T-helper 17 cell (primary cell): ENCODE results near the gene RAD51B. TPM values are rescaled to one million over a fixed set of nuclear protein-coding genes. Genes with fewer than 3 reads are reported as not detected.

ENCODE experiments used
- ATAC-seq: fragments of 150-1000 bp; cut with Tn5 transposase; 2 replicates; pipeline ENCODE4 v1.10.0; 2021; ENCODE audit warnings: mild to moderate bottlenecking, moderate library complexity
- DNase-seq, 3 donors: peaks; one replicate each; pipeline versions ENCODE4 v3.0.0 to v3.0.0-alpha.2; 2020 to 2021
- H3K9me3 ChIP-seq: one replicate; pipeline ENCODE4 v1.7.0; 2013; ENCODE audit warnings: low read length, mild to moderate bottlenecking; ENCODE audit not compliant: control insufficient read depth, poor library complexity, severe bottlenecking
- H3K27ac Mint-ChIP-seq: one replicate; pipeline ENCODE4 v1.8.0; 2022; ENCODE audit warnings: mild to moderate bottlenecking, moderate library complexity, mixed read lengths
- H3K27me3 Mint-ChIP-seq: one replicate; pipeline ENCODE4 v1.8.0; 2022; ENCODE audit warnings: mixed read lengths
- H3K36me3 Mint-ChIP-seq: one replicate; pipeline ENCODE4 v1.8.0; 2022; ENCODE audit warnings: low read depth, mixed read lengths
- H3K4me1 Mint-ChIP-seq: one replicate; pipeline ENCODE4 v1.8.0; 2022; ENCODE audit warnings: mild to moderate bottlenecking, mixed read lengths
- H3K4me3 Mint-ChIP-seq: one replicate; pipeline ENCODE4 v1.8.0; 2022; ENCODE audit warnings: mild to moderate bottlenecking, moderate library complexity, mixed read lengths
- total RNA-seq, 4 donors: library from RNA in 2 of 4; stranded (reverse) in 2 of 4; gene quantifications; one replicate each; pipeline ENCODE4 v1.2.3 and lab custom pipeline; 2022 to 2026

Gene RAD51B
- total RNA-seq, 2 donors from 2014 or later, result 17.0 to 20.7 TPM

- H3K36me3 Mint-ChIP-seq, result no peaks in the 10 kb centered on the region
- H3K27me3 Mint-ChIP-seq, result no peaks in the 10 kb centered on the region
- no peaks in the 10 kb centered on the region for H3K9me3 ChIP-seq
- DNase-seq (no peak), ATAC-seq (no peak)
- peaks cover under 1% of the 10 kb centered on the region for H3K4me1 Mint-ChIP-seq
- no peak overlapping the region for H3K4me3 Mint-ChIP-seq
- peak overlapping the region; percentile 14 for H3K27ac Mint-ChIP-seq
These were observed 625.0 kb downstream of the RAD51B start for GRCh38 chr14:68444449-68445168.

GRCh38 chr14:68446243-68447040, 626.9 kb downstream of the RAD51B start:
- no peak overlapping the region for H3K27ac Mint-ChIP-seq
- no peak for ATAC-seq

GRCh38 chr14:68447581-68448251, 628.1 kb downstream of the RAD51B start:
- Mint-ChIP-seq H3K27me3 (no peaks in the 10 kb centered on the region), H3K4me3 (no peak overlapping the region), H3K36me3 (no peaks in the 10 kb centered on the region), H3K27ac (no peak overlapping the region), H3K4me1 (peaks cover 3% of the 10 kb centered on the region)
- H3K9me3 ChIP-seq, result no peaks in the 10 kb centered on the region
- DNase-seq (no peak), ATAC-seq (no peak)

More at GRCh38 chr14:68446243-68447040, 626.9 kb downstream of the RAD51B start:
- H3K36me3 Mint-ChIP-seq, result no peaks in the 10 kb centered on the region
- no peak overlapping the region for H3K4me3 Mint-ChIP-seq
- H3K27me3 Mint-ChIP-seq, result no peaks in the 10 kb centered on the region
- no peaks in the 10 kb centered on the region for H3K9me3 ChIP-seq
- DNase-seq, result no peak
- peaks cover 3% of the 10 kb centered on the region for H3K4me1 Mint-ChIP-seq

- peaks cover 3% of the 10 kb centered on the region for H3K4me1 Mint-ChIP-seq
- H3K9me3 ChIP-seq, result no peaks in the 10 kb centered on the region
- ATAC-seq (no peak), DNase-seq (no peak)
- H3K36me3 Mint-ChIP-seq, result peaks cover 2% of the 10 kb centered on the region
- no peak overlapping the region for H3K27ac Mint-ChIP-seq
- no peaks in the 10 kb centered on the region for H3K27me3 Mint-ChIP-seq
- no peak overlapping the region for H3K4me3 Mint-ChIP-seq
These were observed 628.8 kb downstream of the RAD51B start for GRCh38 chr14:68448252-68448902.

- no peaks in the 10 kb centered on the region for H3K27me3 Mint-ChIP-seq
- H3K27ac Mint-ChIP-seq, result no peak overlapping the region
- ATAC-seq, result no peak
- DNase-seq, result no peak
- H3K4me3 Mint-ChIP-seq, result no peak overlapping the region
- H3K36me3 Mint-ChIP-seq, result peaks cover 2% of the 10 kb centered on the region
- H3K4me1 Mint-ChIP-seq, result peaks cover 3% of the 10 kb centered on the region
- no peaks in the 10 kb centered on the region for H3K9me3 ChIP-seq
These were observed 630.1 kb downstream of the RAD51B start for GRCh38 chr14:68449561-68450181.

DNA sequence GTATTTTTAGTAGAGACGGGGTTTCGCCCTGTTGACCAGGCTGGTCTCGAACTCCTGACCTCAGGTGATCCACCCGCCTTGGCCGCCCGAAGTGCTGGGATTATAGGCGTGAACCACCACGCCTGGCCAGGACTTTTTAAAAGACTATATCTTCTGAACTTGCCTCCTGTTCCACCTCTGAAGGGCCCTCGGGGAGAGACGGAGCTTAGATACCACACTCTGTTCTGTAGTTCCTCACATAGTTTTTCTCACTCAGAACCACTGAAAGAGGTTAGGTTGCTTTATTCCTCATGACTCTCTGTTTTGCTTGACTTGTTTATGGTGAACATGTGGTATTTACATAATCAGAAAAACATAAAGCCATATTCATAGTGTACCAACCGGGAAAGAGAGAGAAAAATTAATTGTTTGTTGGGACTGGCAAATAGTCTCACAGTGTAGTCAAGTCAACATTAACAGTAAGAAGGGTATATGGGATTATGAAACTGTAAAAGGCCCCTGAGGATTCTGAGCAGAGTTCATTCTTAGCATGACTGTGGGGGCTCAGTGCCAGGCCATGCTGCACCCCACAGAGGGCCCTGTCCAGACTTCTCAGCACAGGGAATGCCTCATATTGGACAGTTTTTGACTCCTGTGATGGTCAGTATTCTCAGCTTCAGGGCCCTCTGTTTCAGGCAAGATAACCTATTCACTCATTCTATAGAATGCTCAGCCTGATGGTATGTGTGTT, 631.0 kb downstream of the RAD51B start:
- peaks cover 3% of the 10 kb centered on the region for H3K4me1 Mint-ChIP-seq
- H3K27ac Mint-ChIP-seq, result no peak overlapping the region
- H3K36me3 Mint-ChIP-seq, result peaks cover 2% of the 10 kb centered on the region
- ATAC-seq (no peak), DNase-seq (no peak)
- H3K9me3 ChIP-seq, result no peaks in the 10 kb centered on the region
- no peaks in the 10 kb centered on the region for H3K27me3 Mint-ChIP-seq
- H3K4me3 Mint-ChIP-seq, result no peak overlapping the region

DNA sequence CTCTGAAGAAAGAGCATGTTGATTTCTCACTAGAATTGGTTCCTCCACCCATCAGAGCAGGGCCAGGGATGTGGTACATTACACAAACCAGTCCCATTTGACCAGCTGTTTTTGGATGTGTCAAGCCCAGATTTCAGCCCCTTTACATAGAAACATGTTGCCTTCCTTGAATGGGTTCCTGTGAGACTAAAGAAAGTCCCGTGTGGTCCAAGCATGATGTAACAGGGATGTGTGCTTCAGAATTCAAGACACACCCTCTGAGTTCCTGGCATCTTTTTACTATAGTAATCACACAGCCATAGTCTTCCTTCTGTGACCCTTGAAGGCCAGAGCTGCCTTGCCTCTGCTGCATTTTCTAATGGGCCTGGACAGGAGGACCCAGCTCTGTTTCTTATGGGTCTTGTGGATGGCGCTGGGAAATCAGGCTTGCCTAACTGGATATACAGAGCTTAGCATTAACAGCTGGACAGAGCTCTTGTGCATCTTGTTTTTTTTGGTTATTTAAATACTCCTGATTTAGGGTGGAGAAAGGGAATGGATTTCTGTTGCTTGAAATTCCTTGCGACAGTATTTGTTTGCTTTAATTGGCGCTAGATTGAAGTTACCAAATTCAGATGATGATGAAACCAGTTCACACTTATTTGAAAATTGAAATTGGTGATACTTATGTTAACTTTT, 632.3 kb downstream of the RAD51B start:
- no peak for DNase-seq
- H3K9me3 ChIP-seq, result no peaks in the 10 kb centered on the region
- no peak for ATAC-seq
- H3K4me1 Mint-ChIP-seq, result peaks cover 3% of the 10 kb centered on the region
- no peak overlapping the region for H3K4me3 Mint-ChIP-seq
- H3K36me3 Mint-ChIP-seq, result peaks cover 2% of the 10 kb centered on the region
- no peaks in the 10 kb centered on the region for H3K27me3 Mint-ChIP-seq
- no peak overlapping the region for H3K27ac Mint-ChIP-seq

GRCh38 chr14:68458253-68458652, 638.7 kb downstream of the RAD51B start:
- H3K4me3 Mint-ChIP-seq, result no peak overlapping the region
- no peak overlapping the region for H3K27ac Mint-ChIP-seq
- no peaks in the 10 kb centered on the region for H3K27me3 Mint-ChIP-seq
- peaks cover 2% of the 10 kb centered on the region for H3K4me1 Mint-ChIP-seq
- H3K9me3 ChIP-seq, result no peaks in the 10 kb centered on the region
- no peak for ATAC-seq
- peaks cover under 1% of the 10 kb centered on the region for H3K36me3 Mint-ChIP-seq
- no peak for DNase-seq

- H3K4me1 Mint-ChIP-seq, result peaks cover 2% of the 10 kb centered on the region
- H3K27me3 Mint-ChIP-seq, result no peaks in the 10 kb centered on the region
- no peak for DNase-seq
- H3K9me3 ChIP-seq, result no peaks in the 10 kb centered on the region
- ATAC-seq, result no peak
- H3K36me3 Mint-ChIP-seq, result no peaks in the 10 kb centered on the region
- H3K4me3 Mint-ChIP-seq, result no peak overlapping the region
- no peak overlapping the region for H3K27ac Mint-ChIP-seq
These were observed 639.4 kb downstream of the RAD51B start for GRCh38 chr14:68458840-68459469.

- no peak for DNase-seq
- Mint-ChIP-seq H3K36me3 (no peaks in the 10 kb centered on the region), H3K27me3 (no peaks in the 10 kb centered on the region), H3K4me1 (peaks cover 4% of the 10 kb centered on the region), H3K27ac (no peak overlapping the region), H3K4me3 (no peak overlapping the region)
- H3K9me3 ChIP-seq, result no peaks in the 10 kb centered on the region
- no peak for ATAC-seq
These were observed 640.0 kb downstream of the RAD51B start for GRCh38 chr14:68459480-68460136.

DNA sequence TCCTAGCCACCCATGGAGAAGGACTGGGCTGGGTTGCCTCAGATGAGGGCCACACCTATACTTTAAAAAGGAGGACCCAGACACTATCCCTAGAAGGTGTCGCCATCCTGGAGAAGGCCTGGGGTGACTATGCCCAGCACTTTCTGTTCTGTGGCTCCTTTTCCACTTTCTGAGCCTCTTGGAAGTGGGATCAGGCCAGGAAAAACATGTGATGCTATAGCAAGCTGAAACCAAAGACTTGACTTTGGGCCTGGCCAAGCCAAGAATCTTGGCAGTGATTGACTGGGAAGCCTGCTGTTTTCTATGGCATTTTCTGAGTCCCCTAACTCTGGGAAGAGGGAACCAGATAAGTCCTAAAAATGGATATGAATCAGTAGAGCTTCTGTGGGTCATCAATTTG, 641.0 kb downstream of the RAD51B start:
- peaks cover 5% of the 10 kb centered on the region for H3K4me1 Mint-ChIP-seq
- H3K27me3 Mint-ChIP-seq, result no peaks in the 10 kb centered on the region
- no peak for ATAC-seq
- H3K9me3 ChIP-seq, result no peaks in the 10 kb centered on the region
- peaks cover 3% of the 10 kb centered on the region for H3K36me3 Mint-ChIP-seq
- H3K4me3 Mint-ChIP-seq, result no peak overlapping the region
- no peak for DNase-seq
- H3K27ac Mint-ChIP-seq, result no peak overlapping the region
